Neural cell (in vitro differentiated cells): Measurements from ENCODE around the gene CELSR3. TPM values are rescaled to one million over a fixed set of nuclear protein-coding genes. Genes with fewer than 3 reads are reported as not detected.

Experiments
- H2AFZ ChIP-seq: fragments of 200-600, 300-800 bp; sonication (generic), shearing (Covaris generic); 2 replicates; pipeline ENCODE4 v1.6.0; 2014; ENCODE audit warnings: low read depth, mild to moderate bottlenecking, antibody characterized with exemption, low read length, moderate library complexity
- H3F3A ChIP-seq: fragments of 200-600 bp; shearing (Covaris generic); 2 replicates; pipeline ENCODE4 v1.6.1; 2016; ENCODE audit warnings: mild to moderate bottlenecking, moderate library complexity, mixed read lengths, antibody characterized with exemption, low read length; ENCODE audit not compliant: insufficient read depth, poor library complexity, severe bottlenecking
- H3K27ac ChIP-seq: fragments of 200-600, 300-800 bp; sonication (generic), shearing (Covaris generic); 2 replicates; pipeline ENCODE4 v1.5.1; 2014; ENCODE audit warnings: mild to moderate bottlenecking, low read length, moderate library complexity
- H3K27me3 ChIP-seq: fragments of 300-800, 200-600 bp; sonication (generic), shearing (Covaris generic); 2 replicates; pipeline ENCODE4 v1.6.0; 2014; ENCODE audit warnings: mild to moderate bottlenecking, low read depth, low read length, moderate library complexity; ENCODE audit not compliant: insufficient read depth
- H3K36me3 ChIP-seq: fragments of 300-800, 200-600 bp; sonication (generic), shearing (Covaris generic); 2 replicates; pipeline ENCODE4 v1.5.1; 2014; ENCODE audit warnings: mild to moderate bottlenecking, antibody characterized with exemption, low read length, moderate library complexity; ENCODE audit not compliant: insufficient read depth
- H3K4me2 ChIP-seq: fragments of 300-800, 200-600 bp; sonication (generic), shearing (Covaris generic); 2 replicates; pipeline ENCODE4 v1.6.0; 2014; ENCODE audit warnings: mild to moderate bottlenecking, low read length
- H3K4me3 ChIP-seq: fragments of 300-800, 200-600 bp; sonication (generic), shearing (Covaris generic); 2 replicates; pipeline ENCODE4 v1.5.1; 2014; ENCODE audit warnings: mild to moderate bottlenecking, low read length, moderate library complexity
- H3K79me2 ChIP-seq: fragments of 200-600 bp; shearing (Covaris generic); replicated peaks from 2 replicates; pipeline ENCODE4 v1.6.0; 2014; ENCODE audit warnings: mild to moderate bottlenecking, low read length, moderate library complexity; ENCODE audit not compliant: insufficient read depth
- H3K9ac ChIP-seq: fragments of 300-800, 200-600 bp; sonication (generic), shearing (Covaris generic); 2 replicates; pipeline ENCODE4 v1.6.1; 2016; ENCODE audit warnings: mild to moderate bottlenecking, low read length, mixed read lengths
- H3K9me2 ChIP-seq: fragments of 200-600 bp; shearing (Covaris generic); 2 replicates; pipeline ENCODE4 v1.6.1; 2016; ENCODE audit warnings: mild to moderate bottlenecking, low read length, mixed read lengths; ENCODE audit not compliant: insufficient read depth
- H3K9me3 ChIP-seq: fragments of 200-600, 300-800 bp; sonication (generic), shearing (Covaris generic); 2 replicates; pipeline ENCODE4 v1.6.1; 2016; ENCODE audit warnings: mild to moderate bottlenecking, mixed run types, low read length, moderate library complexity, mixed read lengths
- H4K20me1 ChIP-seq: fragments of 200-600 bp; shearing (Covaris generic); 2 replicates; pipeline ENCODE4 v1.6.1; 2016; ENCODE audit warnings: mild to moderate bottlenecking, mixed run types; ENCODE audit not compliant: insufficient read depth
- CTCF ChIP-seq: fragments of 450-650 bp; IDR thresholded peaks from 2 replicates; pipeline ENCODE4 v1.5.1; 2014; ENCODE audit warnings: antibody characterized with exemption, mild to moderate bottlenecking, moderate library complexity; ENCODE audit not compliant: poor library complexity, severe bottlenecking
- EP300 ChIP-seq: fragments of 450-650 bp; conservative IDR thresholded peaks from 2 replicates; pipeline ENCODE4 v1.6.1; 2014; ENCODE audit warnings: antibody characterized with exemption, mild to moderate bottlenecking, moderate library complexity; ENCODE audit not compliant: poor library complexity, severe bottlenecking
- EZH2 ChIP-seq: fragments of 200-600, 300-800 bp; shearing (Covaris generic), sonication (generic); IDR thresholded peaks from 2 replicates; pipeline ENCODE4 v1.6.1; 2014; ENCODE audit warnings: antibody characterized with exemption, low read length, borderline replicate concordance, mild to moderate bottlenecking; ENCODE audit not compliant: insufficient read depth, poor library complexity, severe bottlenecking
- MXI1 ChIP-seq: fragments of 450-650 bp; conservative IDR thresholded peaks from 2 replicates; pipeline ENCODE4 v1.6.1; 2014; ENCODE audit warnings: antibody characterized with exemption, mild to moderate bottlenecking; ENCODE audit not compliant: poor library complexity, severe bottlenecking
- POLR2AphosphoS5 ChIP-seq: IDR thresholded peaks from 2 replicates; pipeline ENCODE4 v1.6.1; 2012
- RAD21 ChIP-seq: fragments of 450-650 bp; conservative IDR thresholded peaks from 2 replicates; pipeline ENCODE4 v1.6.1; 2014; ENCODE audit warnings: antibody characterized with exemption, mild to moderate bottlenecking, moderate library complexity
- REST ChIP-seq: IDR thresholded peaks from 2 replicates; pipeline ENCODE4 v1.6.1; 2012; ENCODE audit warnings: borderline replicate concordance
- SMC3 ChIP-seq: fragments of 450-650 bp; conservative IDR thresholded peaks from 2 replicates; pipeline ENCODE4 v1.6.1; 2014; ENCODE audit warnings: antibody characterized with exemption, mild to moderate bottlenecking, moderate library complexity; ENCODE audit not compliant: poor library complexity
- TAF1 ChIP-seq: IDR thresholded peaks from 2 replicates; pipeline ENCODE4 v1.6.1; 2012; ENCODE audit warnings: low read depth
- polyA plus RNA-seq: library from polyadenylated mRNA; depleted of rRNA; stranded (reverse); fragments of >200 nt; gene quantifications from 2 replicates; pipeline ENCODE4 v1.2.3, GENCODE V29; 2014

CELSR3 gene
- polyA plus RNA-seq, 1 donor from 2014 or later, result 54.9 TPM

- H4K20me1 ChIP-seq, result no peaks in the 10 kb centered on the region
- no peaks in the 10 kb centered on the region for H3K79me2 ChIP-seq
- H3K27me3 ChIP-seq, result no peaks in the 10 kb centered on the region
- no peak overlapping the region for H3K4me2 ChIP-seq
- no peaks in the 10 kb centered on the region for H3K9me2 ChIP-seq
- no peak for TF ChIP-seq EP300
- TF ChIP-seq CTCF, result no peak
- TF ChIP-seq MXI1, result no peak
- TF ChIP-seq TAF1, result no peak
- TF ChIP-seq RAD21, result no peak
- TF ChIP-seq EZH2, result no peak
- TF ChIP-seq SMC3, result no peak
- H3K27ac ChIP-seq, result no peak overlapping the region
- peaks cover 14% of the 10 kb centered on the region for H3K36me3 ChIP-seq
- no peaks in the 10 kb centered on the region for H3K9me3 ChIP-seq
- no peaks in the 10 kb centered on the region for H3F3A ChIP-seq
- no peak overlapping the region for H3K9ac ChIP-seq
- H3K4me3 ChIP-seq, result no peak overlapping the region
- no peak overlapping the region for H2AFZ ChIP-seq
These were observed 15.4 kb upstream of the CELSR3 start for GRCh38 chr3:48678056-48678455.

DNA sequence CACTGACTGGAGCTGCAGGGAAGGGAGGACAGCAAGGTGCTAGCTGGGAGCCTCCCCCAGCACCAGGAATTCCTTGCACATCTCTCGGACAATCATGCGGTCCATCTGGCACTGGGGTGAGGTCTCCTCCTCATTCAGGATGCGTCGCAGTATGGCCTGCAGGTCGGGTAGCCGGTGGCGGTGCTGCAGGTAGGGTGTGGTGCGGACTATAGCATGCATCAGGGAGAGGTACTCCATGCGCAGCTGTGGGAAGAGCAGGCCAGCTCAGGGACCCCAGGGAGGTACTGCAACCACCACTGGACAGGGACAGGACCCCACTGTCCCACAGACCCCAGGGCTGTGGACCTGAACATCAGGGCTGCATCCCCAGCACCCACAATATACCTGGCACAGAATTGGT lies 11.8 kb upstream of the CELSR3 start:
- Histone ChIP-seq H3K9me3 (no peaks in the 10 kb centered on the region), H3K4me2 (no peak overlapping the region), H3K79me2 (no peaks in the 10 kb centered on the region), H3K36me3 (peaks cover 5% of the 10 kb centered on the region), H2AFZ (no peak overlapping the region), H3K9ac (no peak overlapping the region), H3F3A (no peaks in the 10 kb centered on the region), H3K27me3 (no peaks in the 10 kb centered on the region), H4K20me1 (no peaks in the 10 kb centered on the region), H3K4me3 (no peak overlapping the region), H3K27ac (no peak overlapping the region), H3K9me2 (no peaks in the 10 kb centered on the region)
- no peak for TF ChIP-seq TAF1
- no peak for TF ChIP-seq EP300
- no peak for TF ChIP-seq CTCF
- no peak for TF ChIP-seq POLR2AphosphoS5
- no peak for TF ChIP-seq EZH2
- TF ChIP-seq REST, result no peak
- no peak for TF ChIP-seq MXI1
- TF ChIP-seq SMC3, result no peak
- no peak for TF ChIP-seq RAD21
